Measurements from ENCODE around the gene FAM13A. TPM values are rescaled to one million over a fixed set of nuclear protein-coding genes. Genes with fewer than 3 reads are reported as not detected.

FAM13A gene
- total and polyA plus RNA-seq, 2 of the 13 experiments (the other 11 are each of a cell fraction or from before 2014, with no cell fraction given), result 1.2 to 36.2 TPM

DNA sequence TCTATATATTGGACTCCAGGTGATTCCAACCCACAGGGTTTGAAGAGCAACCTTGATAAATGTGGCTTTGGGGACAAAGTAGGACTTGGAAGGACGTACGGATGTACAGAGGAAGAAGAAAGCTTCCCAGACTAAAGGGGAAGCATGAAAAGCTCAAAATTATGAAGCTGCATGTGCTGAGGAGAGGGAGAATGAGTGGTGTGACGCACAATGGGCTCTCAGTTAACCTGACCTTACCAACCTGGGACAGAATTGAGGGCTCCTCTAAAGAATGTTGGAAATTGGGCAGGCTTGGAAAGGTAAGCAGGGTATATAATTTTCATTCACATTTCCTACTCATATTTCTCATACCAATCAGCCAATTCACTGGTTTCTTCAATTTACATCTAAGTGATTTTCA, 43.9 kb upstream of the FAM13A start:
- in situ Hi-C loops (cut with HindIII; ENCODE audit: extremely low pct_ligation_motif_present, low pct_unique_long_range_greater_than_20kb), result no loop called here
- Histone ChIP-seq H3K4me1 (ENCODE audit: insufficient read depth, low read length) (no peaks in the 10 kb centered on the region), H3K36me3 (replicated peaks in 1 of 2; ENCODE audit: control insufficient read depth in 1 of 2, insufficient read depth in 2 of 2, low read length in 2 of 2) (no peaks in the 10 kb centered on the region), H4K20me1 (ENCODE audit: insufficient read depth, low read length) (no peaks in the 10 kb centered on the region), H3K4me3 (replicated peaks in 1 of 3; ENCODE audit: insufficient read depth in 1 of 3, low read depth in 2 of 3, low read length in 3 of 3) (no peak overlapping the region), H3K27me3 (ENCODE audit: control insufficient read depth in 1 of 2, insufficient read depth in 2 of 2, low read length in 2 of 2) (no peaks in the 10 kb centered on the region; a peak in 1 of 5 replicates), H3K9me3 (ENCODE audit: low read length) (no peaks in the 10 kb centered on the region), H3K4me2 (ENCODE audit: low read depth, low read length) (no peak overlapping the region), H3K9ac (ENCODE audit: insufficient read depth, low read depth, low read length) (no peak overlapping the region), H2AFZ (ENCODE audit: low read length) (no peak overlapping the region), H3K27ac (ENCODE audit: extremely low read length, insufficient read depth, low read length) (no peak overlapping the region), H3K79me2 (ENCODE audit: insufficient read depth, low read length) (no peaks in the 10 kb centered on the region)
- ATAC-seq (no peak), DNase-seq (ENCODE audit: low spot score) (no peak), FAIRE-seq (no peak)
- intact Hi-C loops (cut with micrococcal nuclease; ENCODE audit: unreplicated experiment), result no loop called here
- BruUV-seq (replicated peaks), result no TSS peak
- POLR2A ChIA-PET, result no interaction called here
- CTCF ChIA-PET (ENCODE audit: low intra/inter-chr PET ratio, low total read pairs), result no interaction called here
- no peak for TF ChIP-seq KAT8 (CRISPR knock-in tag; IDR thresholded peaks at IDR 0.05)
- TF ChIP-seq, protein P1, sequence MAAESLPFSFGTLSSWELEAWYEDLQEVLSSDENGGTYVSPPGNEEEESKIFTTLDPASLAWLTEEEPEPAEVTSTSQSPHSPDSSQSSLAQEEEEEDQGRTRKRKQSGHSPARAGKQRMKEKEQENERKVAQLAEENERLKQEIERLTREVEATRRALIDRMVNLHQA (CRISPR knock-in tag; IDR thresholded peaks at IDR 0.05), result no peak
- no peak for TF ChIP-seq NR3C1 (CRISPR knock-in tag; IDR thresholded peaks at IDR 0.05)
- no peak for TF ChIP-seq ZNF891 (CRISPR knock-in tag; IDR thresholded peaks at IDR 0.05)
- no peak for TF ChIP-seq IKZF4 (CRISPR knock-in tag; IDR thresholded peaks at IDR 0.05; ENCODE audit: borderline replicate concordance, low read depth, not compliant biosample characterization)
- TF ChIP-seq, protein P2, sequence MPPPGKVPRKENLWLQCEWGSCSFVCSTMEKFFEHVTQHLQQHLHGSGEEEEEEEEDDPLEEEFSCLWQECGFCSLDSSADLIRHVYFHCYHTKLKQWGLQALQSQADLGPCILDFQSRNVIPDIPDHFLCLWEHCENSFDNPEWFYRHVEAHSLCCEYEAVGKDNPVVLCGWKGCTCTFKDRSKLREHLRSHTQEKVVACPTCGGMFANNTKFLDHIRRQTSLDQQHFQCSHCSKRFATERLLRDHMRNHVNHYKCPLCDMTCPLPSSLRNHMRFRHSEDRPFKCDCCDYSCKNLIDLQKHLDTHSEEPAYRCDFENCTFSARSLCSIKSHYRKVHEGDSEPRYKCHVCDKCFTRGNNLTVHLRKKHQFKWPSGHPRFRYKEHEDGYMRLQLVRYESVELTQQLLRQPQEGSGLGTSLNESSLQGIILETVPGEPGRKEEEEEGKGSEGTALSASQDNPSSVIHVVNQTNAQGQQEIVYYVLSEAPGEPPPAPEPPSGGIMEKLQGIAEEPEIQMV (CRISPR knock-in tag; IDR thresholded peaks at IDR 0.05; ENCODE audit: low read depth), result no peak
- 4% methylated on average over 3 of the region's 3 CpGs for WGBS (ENCODE audit: low lambda C conversion rate)

DNA sequence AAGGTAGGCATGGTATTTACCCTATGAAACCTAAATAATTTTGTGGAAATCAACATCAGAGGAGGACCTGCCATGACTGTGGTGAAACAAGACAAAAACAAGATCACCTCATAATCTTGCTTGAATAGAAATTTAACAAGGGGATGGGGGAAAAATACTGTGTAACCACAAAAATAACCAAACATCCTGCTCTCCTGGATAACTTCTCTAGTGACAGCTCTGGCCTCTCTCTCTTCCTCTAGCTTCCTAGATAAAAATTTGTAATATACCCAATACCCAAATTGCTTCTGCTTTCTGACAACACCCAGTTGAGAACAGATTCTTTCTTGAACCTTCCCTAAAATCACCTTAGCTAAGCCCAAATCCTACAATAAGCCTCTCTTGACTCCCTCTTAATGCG, 42.5 kb upstream of the FAM13A start:
- H3K4me1 ChIP-seq (ENCODE audit: insufficient read depth, low read length), result no peaks in the 10 kb centered on the region
- CTCF ChIA-PET (ENCODE audit: low intra/inter-chr PET ratio, low total read pairs), result no interaction called here
- TF ChIP-seq, protein P3, sequence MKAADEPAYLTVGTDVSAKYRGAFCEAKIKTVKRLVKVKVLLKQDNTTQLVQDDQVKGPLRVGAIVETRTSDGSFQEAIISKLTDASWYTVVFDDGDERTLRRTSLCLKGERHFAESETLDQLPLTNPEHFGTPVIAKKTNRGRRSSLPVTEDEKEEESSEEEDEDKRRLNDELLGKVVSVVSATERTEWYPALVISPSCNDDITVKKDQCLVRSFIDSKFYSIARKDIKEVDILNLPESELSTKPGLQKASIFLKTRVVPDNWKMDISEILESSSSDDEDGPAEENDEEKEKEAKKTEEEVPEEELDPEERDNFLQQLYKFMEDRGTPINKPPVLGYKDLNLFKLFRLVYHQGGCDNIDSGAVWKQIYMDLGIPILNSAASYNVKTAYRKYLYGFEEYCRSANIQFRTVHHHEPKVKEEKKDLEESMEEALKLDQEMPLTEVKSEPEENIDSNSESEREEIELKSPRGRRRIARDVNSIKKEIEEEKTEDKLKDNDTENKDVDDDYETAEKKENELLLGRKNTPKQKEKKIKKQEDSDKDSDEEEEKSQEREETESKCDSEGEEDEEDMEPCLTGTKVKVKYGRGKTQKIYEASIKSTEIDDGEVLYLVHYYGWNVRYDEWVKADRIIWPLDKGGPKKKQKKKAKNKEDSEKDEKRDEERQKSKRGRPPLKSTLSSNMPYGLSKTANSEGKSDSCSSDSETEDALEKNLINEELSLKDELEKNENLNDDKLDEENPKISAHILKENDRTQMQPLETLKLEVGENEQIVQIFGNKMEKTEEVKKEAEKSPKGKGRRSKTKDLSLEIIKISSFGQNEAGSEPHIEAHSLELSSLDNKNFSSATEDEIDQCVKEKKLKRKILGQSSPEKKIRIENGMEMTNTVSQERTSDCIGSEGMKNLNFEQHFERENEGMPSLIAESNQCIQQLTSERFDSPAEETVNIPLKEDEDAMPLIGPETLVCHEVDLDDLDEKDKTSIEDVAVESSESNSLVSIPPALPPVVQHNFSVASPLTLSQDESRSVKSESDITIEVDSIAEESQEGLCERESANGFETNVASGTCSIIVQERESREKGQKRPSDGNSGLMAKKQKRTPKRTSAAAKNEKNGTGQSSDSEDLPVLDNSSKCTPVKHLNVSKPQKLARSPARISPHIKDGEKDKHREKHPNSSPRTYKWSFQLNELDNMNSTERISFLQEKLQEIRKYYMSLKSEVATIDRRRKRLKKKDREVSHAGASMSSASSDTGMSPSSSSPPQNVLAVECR (CRISPR knock-in tag; IDR thresholded peaks at IDR 0.05; ENCODE audit: borderline replicate concordance), result no peak
- no peak for TF ChIP-seq ZMYM4 (CRISPR knock-in tag; IDR thresholded peaks at IDR 0.05)
- no peak for TF ChIP-seq ZNF225 (CRISPR knock-in tag; IDR thresholded peaks at IDR 0.05)
- no peak for TF ChIP-seq EED (CRISPR knock-in tag; IDR thresholded peaks at IDR 0.05)
- TF ChIP-seq CAMTA2 (CRISPR knock-in tag; IDR thresholded peaks at IDR 0.05; ENCODE audit: borderline replicate concordance), result no peak
- no peak for TF ChIP-seq KLF11 (CRISPR knock-in tag; IDR thresholded peaks at IDR 0.05)
- no peak for TF ChIP-seq FOXJ3 (CRISPR knock-in tag; IDR thresholded peaks at IDR 0.05; ENCODE audit: borderline replicate concordance)
- no peak for TF ChIP-seq ZFAT (CRISPR knock-in tag; conservative IDR thresholded peaks at IDR 0.05)

More for the DNA sequence above, 42.5 kb upstream of the FAM13A start:
- BruUV-seq (replicated peaks), result no TSS peak
- no peak overlapping the region for H3K9ac ChIP-seq (ENCODE audit: insufficient read depth, low read depth, low read length)
- H3K27ac ChIP-seq (ENCODE audit: extremely low read length, insufficient read depth, low read length), result no peak overlapping the region
- H3K36me3 ChIP-seq (replicated peaks in 1 of 2; ENCODE audit: control insufficient read depth in 1 of 2, insufficient read depth in 2 of 2, low read length in 2 of 2), result no peaks in the 10 kb centered on the region
- POLR2A ChIA-PET, result no interaction called here
- WGBS (ENCODE audit: low lambda C conversion rate), result 44% methylated on average over 1 of the region's 1 CpG
- in situ Hi-C loops (cut with HindIII; ENCODE audit: extremely low pct_ligation_motif_present, low pct_unique_long_range_greater_than_20kb), result no loop called here
- no peaks in the 10 kb centered on the region for H3K9me3 ChIP-seq (ENCODE audit: low read length)
- H3K4me2 ChIP-seq (ENCODE audit: low read depth, low read length), result no peak overlapping the region
- intact Hi-C loops (cut with micrococcal nuclease; ENCODE audit: unreplicated experiment), result no loop called here
- H3K4me3 ChIP-seq (replicated peaks in 1 of 3; ENCODE audit: insufficient read depth in 1 of 3, low read depth in 2 of 3, low read length in 3 of 3), result no peak overlapping the region
- ATAC-seq, result no peak
- no peak for FAIRE-seq
- H3K79me2 ChIP-seq (ENCODE audit: insufficient read depth, low read length), result no peaks in the 10 kb centered on the region
- H3K27me3 ChIP-seq (ENCODE audit: control insufficient read depth in 1 of 2, insufficient read depth in 2 of 2, low read length in 2 of 2), result no peaks in the 10 kb centered on the region; a peak in 1 of 5 replicates
- H2AFZ ChIP-seq (ENCODE audit: low read length), result no peak overlapping the region
- DNase-seq (ENCODE audit: low spot score), result no peak
- H4K20me1 ChIP-seq (ENCODE audit: insufficient read depth, low read length), result no peaks in the 10 kb centered on the region
